Left kidney (tissue), 2 donors: ENCODE measurements around the gene LDLR. TPM values are rescaled to one million over a fixed set of nuclear protein-coding genes. Genes with fewer than 3 reads are reported as not detected.
"Not testable (repeated sequence)": the region's sequence is repeated elsewhere in the genome, so short reads cannot be mapped to it uniquely, and the experiment has no call there.

Experiments
- DNase-seq: peaks from one replicate; pipeline ENCODE4 v3.0.0-alpha.2; 2013
- polyA plus RNA-seq: library from polyadenylated mRNA; unstranded; fragments of 120-200 nt; gene quantifications from one replicate; pipeline ENCODE4 v1.2.1, GENCODE V29; 2013; ENCODE audit not compliant: insufficient read length

Gene LDLR
- polyA plus RNA-seq, 1 donor, result 17.6 TPM

- not testable (repeated sequence) for DNase-seq
Observed at GRCh38 chr19:11140023-11140538, 50.8 kb downstream of the LDLR start.

- no peak for DNase-seq
Observed at GRCh38 chr19:11140896-11141295, 51.6 kb downstream of the LDLR start.

- no peak for DNase-seq
Observed at GRCh38 chr19:11141937-11142527, 52.8 kb downstream of the LDLR start.

GRCh38 chr19:11142528-11143171 is 53.4 kb downstream of the LDLR start:
- DNase-seq, result peak; percentile 85

- no peak for DNase-seq
Observed at GRCh38 chr19:11145536-11145924, 56.3 kb downstream of the LDLR start.

GRCh38 chr19:11148001-11148400 is 58.7 kb downstream of the LDLR start:
- DNase-seq, result no peak

GRCh38 chr19:11151181-11151580 is 61.9 kb downstream of the LDLR start:
- peak; percentile 44 for DNase-seq

- DNase-seq, result no peak
Observed at GRCh38 chr19:11152318-11153062, 63.2 kb downstream of the LDLR start.

- DNase-seq, result no peak
Observed at GRCh38 chr19:11154683-11155047, 65.4 kb downstream of the LDLR start.

GRCh38 chr19:11155373-11156120 is 66.3 kb downstream of the LDLR start, which contains the start of gene SPC24:
SPC24 (minus strand) TSS chr19:11155782; CDS start chr19:11155776, 6 bp downstream.
- DNase-seq, result peak; percentile 96

- no peak for DNase-seq
Observed at GRCh38 chr19:11159598-11160439, 70.6 kb downstream of the LDLR start.

GRCh38 chr19:11160440-11160768 is 71.1 kb downstream of the LDLR start:
- not testable (repeated sequence) for DNase-seq

GRCh38 chr19:11164296-11164695 is 75.0 kb downstream of the LDLR start:
- DNase-seq, result no peak

GRCh38 chr19:11164879-11165406 is 75.7 kb downstream of the LDLR start:
- DNase-seq, result no peak

- DNase-seq, result no peak
Observed at GRCh38 chr19:11165486-11166030, 76.3 kb downstream of the LDLR start.

GRCh38 chr19:11166281-11167142 is 77.2 kb downstream of the LDLR start:
- no peak for DNase-seq

GRCh38 chr19:11168568-11168967 is 79.3 kb downstream of the LDLR start:
- no peak for DNase-seq

- DNase-seq, result no peak
Observed at GRCh38 chr19:11169896-11170678, 80.8 kb downstream of the LDLR start.

- DNase-seq, result no peak
Observed at GRCh38 chr19:11171144-11171543, 81.9 kb downstream of the LDLR start.
